PC-9 (cell line): ENCODE measurements around the gene NCF4. TPM values are rescaled to one million over a fixed set of nuclear protein-coding genes. Genes with fewer than 3 reads are reported as not detected.

Experiments used
- BruUV-seq: library from RNA; stranded (reverse); fragments of 400-500 nt; replicated peaks from 2 replicates; lab custom pipeline; 2021; lab: Mats Ljungman, UMichigan
- CTCF ChIA-PET: fragments of 300-600 bp; sonication (Branson Sonifier 250); formaldehyde crosslinking; loops from one replicate; lab custom pipeline; 2022; ENCODE audit warnings: antibody characterized with exemption; lab: Charles Lee
- POLR2A ChIA-PET: fragments of 300-600 bp; sonication (Branson Sonifier 250); formaldehyde crosslinking; loops from one replicate; lab custom pipeline; 2022; ENCODE audit warnings: antibody characterized with exemption; ENCODE audit not compliant: unreplicated experiment; lab: Charles Lee
- DNase-seq, 2 experiments: peaks; one replicate each; pipeline versions ENCODE4 v3.0.0 to v3.0.0-alpha.2; 2015 to 2022; ENCODE audit warnings: mixed read lengths in 1 of 2
- H2AFZ ChIP-seq: fragments of 200-600 bp; sonication (generic); 2 replicates; pipeline ENCODE4 v1.8.1; 2017; ENCODE audit warnings: antibody characterized with exemption
- H3F3A ChIP-seq: fragments of 200-600 bp; sonication (generic); 2 replicates; pipeline ENCODE4 v1.8.1; 2017; ENCODE audit warnings: antibody characterized with exemption, mild to moderate bottlenecking, low read depth; ENCODE audit not compliant: insufficient read depth
- H3K27ac ChIP-seq: fragments of 200-600 bp; sonication (generic); 2 replicates; pipeline ENCODE4 v1.6.1; 2016; ENCODE audit warnings: mixed run types
- H3K27me3 ChIP-seq: fragments of 200-600 bp; sonication (generic); 2 replicates; pipeline ENCODE4 v1.6.1; 2016; ENCODE audit warnings: low read depth, mixed run types; ENCODE audit not compliant: insufficient read depth
- H3K36me3 ChIP-seq: fragments of 200-600 bp; sonication (generic); 2 replicates; pipeline ENCODE4 v1.6.1; 2016; ENCODE audit warnings: low read depth, mixed run types
- H3K4me1 ChIP-seq: fragments of 200-600 bp; sonication (generic); replicated peaks from 2 replicates; pipeline ENCODE4 v1.6.1; 2016; ENCODE audit warnings: mixed run types; ENCODE audit not compliant: insufficient read depth
- H3K4me2 ChIP-seq: fragments of 200-600 bp; sonication (generic); 2 replicates; pipeline ENCODE4 v1.6.1; 2017; ENCODE audit warnings: mixed run types
- H3K4me3 ChIP-seq: fragments of 200-600 bp; sonication (generic); 2 replicates; pipeline ENCODE4 v1.6.1; 2016; ENCODE audit warnings: mixed run types
- H3K79me2 ChIP-seq: fragments of 200-600 bp; sonication (generic); 2 replicates; pipeline ENCODE4 v1.6.1; 2017; ENCODE audit warnings: low read depth, mixed run types
- H3K9me2 ChIP-seq: fragments of 200-600 bp; sonication (generic); 2 replicates; pipeline ENCODE4 v1.8.1; 2017; ENCODE audit warnings: mild to moderate bottlenecking; ENCODE audit not compliant: insufficient read depth
- H3K9me3 ChIP-seq: fragments of 200-600 bp; sonication (generic); 2 replicates; pipeline ENCODE4 v1.8.1; 2016; ENCODE audit warnings: low read depth; ENCODE audit not compliant: insufficient read depth
- H4K20me1 ChIP-seq: fragments of 200-600 bp; sonication (generic); 2 replicates; pipeline ENCODE4 v1.8.1; 2017; ENCODE audit not compliant: insufficient read depth
- CTCF ChIP-seq: fragments of 200-600 bp; sonication (generic); conservative IDR thresholded peaks from 2 replicates; pipeline ENCODE4 v1.6.1; 2017; ENCODE audit warnings: mixed run types, antibody characterized with exemption, mild to moderate bottlenecking, moderate library complexity
- EZH2 ChIP-seq: fragments of 200-600 bp; sonication (generic); IDR thresholded peaks from 2 replicates; pipeline ENCODE4 v1.8.0; 2017; ENCODE audit warnings: antibody characterized with exemption, low read depth
- intact Hi-C: fragments of 100-400 bp; cut with micrococcal nuclease; formaldehyde crosslinking; loops from one replicate; pipeline ENCODE4 v1.10.0; 2022; ENCODE audit not compliant: unreplicated experiment
- total RNA-seq: library from RNA; stranded (reverse); gene quantifications from 2 replicates; pipeline ENCODE4 v1.2.3, GENCODE V29; 2021

Gene NCF4
- total RNA-seq, 1 experiment from 2014 or later, result 3.9 TPM

GRCh38 chr22:36826262-36826661 lies 34.5 kb upstream of the NCF4 start:
- Histone ChIP-seq H3K9me3 (peaks cover 3% of the 10 kb centered on the region; the same call in 1 of the 2 replicates), H3K4me1 (peaks cover 4% of the 10 kb centered on the region; the same call in 1 of the 2 replicates), H4K20me1 (no peaks in the 10 kb centered on the region), H3K79me2 (no peaks in the 10 kb centered on the region), H2AFZ (no peak overlapping the region), H3K27ac (no peak overlapping the region), H3K9me2 (no peaks in the 10 kb centered on the region), H3K27me3 (no peaks in the 10 kb centered on the region), H3K36me3 (no peaks in the 10 kb centered on the region), H3K4me3 (no peak overlapping the region), H3F3A (0 out of 2 replicates have a peak, but pooled peaks cover 3% of the 10 kb centered on the region), H3K4me2 (no peak overlapping the region)
- TF ChIP-seq EZH2 (no peak), CTCF (no peak)
- intact Hi-C loops, result no loop called here
- POLR2A ChIA-PET, result no interaction called here
- no peak for DNase-seq
- CTCF ChIA-PET, result no interaction called here
- BruUV-seq, result no TSS peak

GRCh38 chr22:36828815-36829214 lies 32.0 kb upstream of the NCF4 start:
- ChIA-PET POLR2A (interaction anchor here (0.5 kb wide), 1 partner anchor 324 kb away, joined by 11 read pairs; no protein-coding TSS in a partner anchor), CTCF (no interaction called here)
- H3K9me2 ChIP-seq, result no peaks in the 10 kb centered on the region
- peak; percentile 22 to 67 for DNase-seq
- peaks cover 4% of the 10 kb centered on the region; the same call in 1 of the 2 replicates for H3K4me1 ChIP-seq
- intact Hi-C loops, result no loop called here
- H3K27ac ChIP-seq, result no peak overlapping the region
- H3K27me3 ChIP-seq, result no peaks in the 10 kb centered on the region
- H3K36me3 ChIP-seq, result no peaks in the 10 kb centered on the region
- no peak overlapping the region for H3K4me3 ChIP-seq
- peaks cover 3% of the 10 kb centered on the region; the same call in 1 of the 2 replicates for H3K9me3 ChIP-seq
- H4K20me1 ChIP-seq, result no peaks in the 10 kb centered on the region
- no peaks in the 10 kb centered on the region for H3K79me2 ChIP-seq
- TF ChIP-seq EZH2 (no peak), CTCF (no peak)
- BruUV-seq, result no TSS peak
- no peak overlapping the region for H3K4me2 ChIP-seq
- 0 out of 2 replicates have a peak, but pooled peaks cover 3% of the 10 kb centered on the region for H3F3A ChIP-seq
- H2AFZ ChIP-seq, result no peak overlapping the region

- H3K27ac ChIP-seq, result no peak overlapping the region
- H3K27me3 ChIP-seq, result no peaks in the 10 kb centered on the region
- H2AFZ ChIP-seq, result no peak overlapping the region
- no peak overlapping the region for H3K4me2 ChIP-seq
- no peak for DNase-seq
- intact Hi-C loops, result no loop called here
- ChIA-PET POLR2A (interaction anchor here (0.5 to 0.8 kb wide), 2 partner anchors 323 to 503 kb away, joined by 8 to 11 read pairs; no protein-coding TSS in a partner anchor), CTCF (no interaction called here)
- H3K4me1 ChIP-seq, result peaks cover 4% of the 10 kb centered on the region; the same call in 1 of the 2 replicates
- no peaks in the 10 kb centered on the region for H3K79me2 ChIP-seq
- H3K36me3 ChIP-seq, result no peaks in the 10 kb centered on the region
- no peak for TF ChIP-seq EZH2
- no peak for TF ChIP-seq CTCF
- H3K9me3 ChIP-seq, result peaks cover 3% of the 10 kb centered on the region; the same call in 1 of the 2 replicates
- H4K20me1 ChIP-seq, result no peaks in the 10 kb centered on the region
- H3K4me3 ChIP-seq, result no peak overlapping the region
- H3F3A ChIP-seq, result 0 out of 2 replicates have a peak, but pooled peaks cover 3% of the 10 kb centered on the region
- no peaks in the 10 kb centered on the region for H3K9me2 ChIP-seq
- no TSS peak for BruUV-seq
These were observed 31.3 kb upstream of the NCF4 start for GRCh38 chr22:36829370-36830002.
